ENCODE measurements around the gene SIMC1.

SIMC1 gene

GRCh38 chr5:176355400-176356178 lies 117.4 kb downstream of the SIMC1 start:
- H3K27me3 Mint-ChIP-seq: no peaks in the 10 kb centered on the region
- H3K36me3 Mint-ChIP-seq: peaks cover 25 to 35% of the 10 kb centered on the region in 2 donors
- ATAC-seq (replicated peaks) (no peak), DNase-seq (no peak)
- H3K9me3 Mint-ChIP-seq: no peaks in the 10 kb centered on the region
- H3K27ac Mint-ChIP-seq: no peak overlapping the region
- no peak overlapping the region for H3K4me3 Mint-ChIP-seq
- peaks cover 29 to 41% of the 10 kb centered on the region in 2 donors for H3K4me1 Mint-ChIP-seq

DNA sequence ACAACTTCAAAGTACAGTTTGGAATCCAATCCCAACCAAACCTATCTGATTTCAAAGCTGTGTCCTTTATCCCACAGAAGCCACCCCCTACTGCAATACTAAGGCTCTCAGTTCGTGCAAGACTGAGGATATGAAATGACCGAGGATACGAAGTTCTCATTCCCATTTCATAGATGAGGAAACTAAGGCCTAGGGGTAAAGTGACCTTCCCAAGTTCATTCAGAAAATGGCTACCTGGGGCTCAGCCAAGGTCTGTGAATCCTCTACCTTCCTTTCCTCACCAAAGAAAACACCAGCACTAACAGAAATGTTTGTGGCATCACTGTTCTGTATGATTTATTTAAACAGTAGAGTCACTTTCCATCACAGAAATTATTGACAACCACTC lies 117.9 kb downstream of the SIMC1 start:
- DNase-seq (no peak), ATAC-seq (replicated peaks) (no peak)
- Mint-ChIP-seq H3K9me3 (no peaks in the 10 kb centered on the region), H3K4me1 (peaks cover 29 to 41% of the 10 kb centered on the region in 2 donors), H3K27me3 (no peaks in the 10 kb centered on the region), H3K36me3 (peaks cover 22 to 32% of the 10 kb centered on the region in 2 donors), H3K27ac (no peak overlapping the region), H3K4me3 (no peak overlapping the region)

DNA sequence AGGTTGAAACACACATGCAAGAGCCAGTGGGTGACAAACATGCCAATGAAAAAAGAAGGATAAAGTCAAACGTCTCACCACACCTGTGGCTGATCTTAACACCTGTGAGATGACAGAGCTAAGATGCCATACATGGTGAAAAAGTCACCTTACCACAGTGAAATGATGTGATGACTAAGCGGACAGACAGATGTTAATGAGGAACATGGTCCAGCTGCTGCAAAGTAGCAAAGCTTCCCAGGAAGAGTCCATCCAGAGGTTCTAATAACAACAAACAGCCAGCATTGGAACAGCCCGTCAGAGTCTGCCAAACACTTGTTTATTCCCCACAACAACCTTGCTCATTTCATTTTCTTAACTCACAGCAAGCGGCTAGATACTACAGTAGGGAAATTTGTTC lies 121.4 kb downstream of the SIMC1 start:
- H3K9me3 Mint-ChIP-seq: no peaks in the 10 kb centered on the region
- H3K4me1 Mint-ChIP-seq: peaks cover 18 to 45% of the 10 kb centered on the region in 2 donors
- no peaks in the 10 kb centered on the region for H3K27me3 Mint-ChIP-seq
- peak overlapping the region in 1 of 2 donors; percentile 25 for H3K4me3 Mint-ChIP-seq
- H3K27ac Mint-ChIP-seq: no peak overlapping the region
- ATAC-seq (replicated peaks) (no peak), DNase-seq (no peak)
- peaks cover 12 to 17% of the 10 kb centered on the region in 2 donors for H3K36me3 Mint-ChIP-seq

GRCh38 chr5:176360894-176361436 lies 122.7 kb downstream of the SIMC1 start:
- H3K4me1 Mint-ChIP-seq: peaks cover 18 to 40% of the 10 kb centered on the region in 2 donors
- H3K9me3 Mint-ChIP-seq: no peaks in the 10 kb centered on the region
- peaks cover 8 to 13% of the 10 kb centered on the region in 2 donors for H3K36me3 Mint-ChIP-seq
- H3K27me3 Mint-ChIP-seq: no peaks in the 10 kb centered on the region
- H3K4me3 Mint-ChIP-seq: peak overlapping the region; percentile 96 to 100
- ATAC-seq (replicated peaks) (peak; percentile 3 to 6), DNase-seq (no peak)
- H3K27ac Mint-ChIP-seq: peak overlapping the region; percentile 98

DNA sequence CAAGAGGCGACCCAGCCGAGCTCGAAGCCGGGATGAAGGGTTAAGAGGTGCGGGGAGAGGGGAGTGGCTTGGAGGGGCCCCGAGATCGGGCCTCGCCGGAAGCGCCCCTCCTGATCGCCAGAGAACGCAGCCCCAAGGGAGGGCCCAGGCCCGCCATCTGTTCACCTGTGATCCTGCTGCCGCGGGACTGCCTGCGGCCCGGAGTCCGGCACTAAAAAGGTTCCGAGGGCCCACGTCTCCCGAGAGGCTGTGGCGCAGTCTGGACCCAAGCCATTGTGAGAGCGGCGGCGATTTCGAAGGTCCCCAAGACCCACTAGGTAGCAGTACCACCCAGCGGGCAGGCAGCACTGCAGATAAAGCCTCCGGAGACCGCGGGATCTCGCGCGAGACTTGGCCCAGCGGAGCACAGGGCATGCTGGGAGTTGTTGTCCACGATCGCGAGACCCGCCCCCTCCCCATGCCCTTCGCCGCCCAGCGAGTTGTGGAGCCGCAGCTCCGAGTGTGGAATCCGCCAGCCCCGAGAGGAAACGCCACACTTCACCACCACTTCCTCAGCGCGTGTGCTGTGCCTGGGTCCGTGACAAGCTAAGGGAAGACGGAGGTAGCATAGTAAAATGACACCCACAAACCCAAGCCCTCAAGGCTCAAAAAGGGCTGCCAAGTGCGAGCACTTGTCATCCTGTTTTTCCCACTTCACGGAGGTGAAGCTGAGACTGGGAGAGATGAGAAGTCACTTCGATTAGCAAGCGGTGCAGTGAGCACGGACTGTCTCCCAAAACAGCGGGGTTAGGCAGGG lies 123.4 kb downstream of the SIMC1 start, which contains the start of gene KIAA1191:
Gene KIAA1191, minus strand, starts transcription at position 328 of the 796 bp plus-strand sequence. CDS start 2,256 bp downstream, outside the sequence.
- peaks cover 11 to 16% of the 10 kb centered on the region in 2 donors for H3K36me3 Mint-ChIP-seq

DNA sequence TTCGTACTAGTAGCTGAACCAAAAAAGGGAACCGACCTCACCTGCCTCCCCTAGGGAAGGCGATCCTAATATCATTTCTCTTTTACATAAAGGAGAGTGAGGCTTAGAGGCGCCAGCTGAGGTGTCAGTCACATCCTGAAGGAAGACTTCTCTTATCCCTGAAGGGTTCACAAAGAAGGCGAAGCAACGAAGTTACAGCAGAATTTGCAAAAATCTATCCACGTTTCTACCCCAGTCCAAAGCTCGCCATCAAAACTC lies 123.9 kb downstream of the SIMC1 start:
- Mint-ChIP-seq H3K4me3 (peak overlapping the region; percentile 96 to 100), H3K27me3 (no peaks in the 10 kb centered on the region), H3K4me1 (peaks cover 22 to 47% of the 10 kb centered on the region in 2 donors), H3K36me3 (peaks cover 11 to 16% of the 10 kb centered on the region in 2 donors), H3K27ac (peak overlapping the region; percentile 98), H3K9me3 (no peaks in the 10 kb centered on the region)
- DNase-seq: peak; percentile 41
- ATAC-seq (replicated peaks): peak; percentile 60 to 62

More for the DNA sequence above, 123.4 kb downstream of the SIMC1 start, which contains the start of gene KIAA1191:
- Mint-ChIP-seq H3K27me3 (no peaks in the 10 kb centered on the region), H3K4me3 (peak within 1 kb of the TSS; percentile 96 to 100), H3K4me1 (peaks cover 20 to 43% of the 10 kb centered on the region in 2 donors), H3K27ac (peak within 1 kb of the TSS; percentile 98), H3K9me3 (no peaks in the 10 kb centered on the region)
- ATAC-seq (replicated peaks) (peak; percentile 87 to 91), DNase-seq (peak; percentile 89)

DNA sequence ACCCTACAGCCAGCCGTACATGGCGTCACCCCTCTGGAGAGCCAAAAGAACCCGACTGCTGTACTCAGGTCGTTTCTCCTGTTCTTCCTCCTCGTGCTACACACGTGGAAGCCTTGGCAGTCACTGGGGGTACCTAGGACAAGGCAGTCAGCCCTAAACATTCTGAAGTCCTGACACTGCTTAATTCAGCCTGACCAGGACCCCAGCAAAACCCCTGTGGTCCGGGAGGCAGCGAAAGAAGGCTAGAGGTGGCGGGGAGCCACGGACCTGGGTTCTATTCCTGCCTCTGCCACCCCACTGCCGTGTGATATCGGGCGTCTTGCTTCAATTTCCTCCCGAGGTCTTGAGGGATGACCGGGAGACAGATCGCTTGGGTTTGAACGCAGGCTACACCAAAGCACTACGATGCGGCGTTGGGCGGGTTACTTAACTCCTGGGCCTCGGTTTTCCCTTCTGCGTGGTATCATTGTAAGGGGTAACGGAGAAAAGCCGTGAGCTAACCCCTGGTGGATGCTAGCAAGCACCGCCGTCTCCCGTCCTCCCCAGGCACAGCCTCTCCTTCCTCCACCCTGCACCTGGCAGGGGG lies 126.6 kb downstream of the SIMC1 start:
- Mint-ChIP-seq H3K27me3 (no peaks in the 10 kb centered on the region), H3K36me3 (peaks cover 22% of the 10 kb centered on the region in 2 donors), H3K4me1 (peaks cover 20 to 39% of the 10 kb centered on the region in 2 donors), H3K27ac (peak overlapping the region; percentile 79), H3K4me3 (peak overlapping the region; percentile 83 to 88), H3K9me3 (no peaks in the 10 kb centered on the region)
- ATAC-seq (replicated peaks) (no peak), DNase-seq (no peak)

DNA sequence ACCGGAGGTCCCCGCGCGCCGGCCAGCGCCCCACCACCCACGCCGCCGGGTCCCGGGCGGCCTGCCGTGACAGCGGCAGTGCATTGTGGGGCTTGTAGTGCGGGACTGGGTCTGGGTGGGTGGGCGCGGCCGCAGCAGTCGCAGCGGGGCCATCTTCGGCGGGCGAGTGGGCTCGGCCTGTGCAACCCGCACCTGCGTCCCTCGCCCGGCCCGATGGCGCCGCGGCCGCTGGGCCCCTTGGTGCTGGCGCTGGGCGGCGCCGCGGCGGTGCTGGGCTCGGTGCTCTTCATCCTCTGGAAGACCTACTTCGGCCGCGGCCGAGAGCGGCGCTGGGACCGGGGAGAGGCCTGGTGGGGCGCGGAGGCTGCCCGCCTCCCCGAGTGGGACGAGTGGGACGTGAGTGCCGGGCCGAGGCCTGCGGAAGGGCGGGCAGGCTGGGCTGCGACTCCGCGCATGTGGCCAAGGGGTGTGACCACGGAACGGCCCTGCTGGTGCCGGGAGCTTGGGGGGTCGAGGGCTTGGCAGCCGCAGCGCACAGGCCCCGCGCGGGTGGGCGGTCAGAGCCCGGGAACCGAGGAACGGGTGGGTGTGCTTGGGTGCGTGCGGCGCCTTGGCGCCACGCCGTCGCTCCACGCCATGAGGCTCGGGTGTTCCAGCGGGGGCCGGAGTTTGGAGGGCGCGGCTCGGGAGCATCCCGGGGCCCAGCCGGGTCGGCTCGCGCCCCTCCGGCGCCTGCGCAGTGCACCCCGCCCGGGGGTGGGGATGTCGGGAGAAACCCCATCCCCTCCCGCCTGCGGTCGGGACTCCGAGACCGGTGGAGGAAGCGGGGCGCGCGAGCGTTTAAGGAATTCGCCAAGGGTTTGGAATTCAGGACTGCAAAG lies 127.4 kb downstream of the SIMC1 start, which contains the start of gene ARL10:
Gene ARL10, plus strand, starts transcription at position 137 of the 881 bp plus-strand sequence. Its CDS starts 77 bp downstream, at position 214.
- DNase-seq: peak; percentile 68

DNA sequence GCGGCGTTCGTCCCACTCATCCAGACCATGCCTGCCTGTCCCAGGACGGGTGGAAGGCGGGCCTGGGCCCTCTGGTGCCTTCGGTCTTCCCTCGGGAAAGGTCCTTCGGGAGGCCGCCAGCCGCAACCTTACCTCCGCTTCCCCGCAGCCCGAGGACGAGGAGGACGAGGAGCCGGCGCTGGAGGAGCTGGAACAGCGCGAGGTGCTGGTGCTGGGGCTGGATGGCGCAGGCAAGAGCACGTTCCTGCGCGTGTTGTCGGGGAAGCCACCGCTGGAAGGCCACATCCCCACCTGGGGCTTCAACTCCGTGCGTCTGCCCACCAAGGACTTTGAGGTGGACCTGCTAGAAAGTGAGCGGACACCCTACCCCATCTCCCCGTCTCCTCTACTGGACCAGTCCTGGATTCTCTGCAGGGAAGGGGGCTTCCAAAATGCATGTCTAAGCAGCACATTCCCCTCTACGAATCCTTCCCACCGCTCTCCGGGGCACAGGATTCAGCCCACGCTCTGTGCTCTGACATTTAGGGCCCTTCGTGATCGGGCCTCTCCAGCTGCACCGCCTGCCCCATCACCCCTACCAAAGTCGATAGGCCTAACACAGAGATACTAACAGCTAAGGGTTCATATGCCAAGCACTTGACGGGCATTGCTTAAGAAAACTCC lies 128.1 kb downstream of the SIMC1 start:
- H3K36me3 Mint-ChIP-seq: peaks cover 25 to 30% of the 10 kb centered on the region in 2 donors
- no peaks in the 10 kb centered on the region for H3K9me3 Mint-ChIP-seq
- no peak for DNase-seq
- H3K27ac Mint-ChIP-seq: peak overlapping the region; percentile 88
- H3K4me1 Mint-ChIP-seq: peaks cover 20 to 38% of the 10 kb centered on the region in 2 donors
- no peak for ATAC-seq (replicated peaks)
- H3K27me3 Mint-ChIP-seq: no peaks in the 10 kb centered on the region
- H3K4me3 Mint-ChIP-seq: peak overlapping the region; percentile 80 to 88

More for the DNA sequence above, 127.4 kb downstream of the SIMC1 start, which contains the start of gene ARL10:
- Mint-ChIP-seq H3K4me3 (peak within 1 kb of the TSS; percentile 83 to 88), H3K27me3 (no peaks in the 10 kb centered on the region), H3K36me3 (peaks cover 25 to 26% of the 10 kb centered on the region in 2 donors), H3K4me1 (peaks cover 20 to 38% of the 10 kb centered on the region in 2 donors), H3K9me3 (no peaks in the 10 kb centered on the region), H3K27ac (peak within 1 kb of the TSS; percentile 79)
- peak; percentile 51 to 61 for ATAC-seq (replicated peaks)

DNA sequence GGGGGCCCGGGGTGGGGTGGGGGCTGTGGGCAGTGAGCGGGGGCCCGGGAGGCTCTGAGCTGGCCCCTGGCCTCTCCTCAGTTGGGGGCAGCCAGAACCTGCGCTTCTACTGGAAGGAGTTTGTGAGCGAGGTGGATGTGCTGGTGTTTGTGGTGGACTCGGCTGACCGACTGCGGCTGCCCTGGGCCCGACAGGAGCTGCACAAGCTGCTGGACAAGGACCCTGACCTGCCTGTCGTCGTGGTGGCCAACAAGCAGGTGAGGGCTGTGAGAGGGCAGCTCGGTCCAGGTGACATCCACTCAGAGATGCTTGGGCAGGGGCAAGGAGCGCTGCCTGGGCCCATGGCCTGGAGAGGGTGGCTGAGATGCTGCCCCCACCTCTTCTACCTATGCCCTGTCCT lies 130.5 kb downstream of the SIMC1 start:
- Mint-ChIP-seq H3K4me3 (no peak overlapping the region), H3K9me3 (no peaks in the 10 kb centered on the region), H3K36me3 (peaks cover 28 to 48% of the 10 kb centered on the region in 2 donors), H3K27me3 (no peaks in the 10 kb centered on the region), H3K4me1 (peaks cover 20 to 29% of the 10 kb centered on the region in 2 donors), H3K27ac (no peak overlapping the region)
- no peak for ATAC-seq (replicated peaks)
- DNase-seq: no peak

- Mint-ChIP-seq H3K36me3 (peaks cover 28 to 54% of the 10 kb centered on the region in 2 donors), H3K4me1 (peaks cover 17 to 25% of the 10 kb centered on the region in 2 donors), H3K27ac (no peak overlapping the region), H3K4me3 (no peak overlapping the region), H3K9me3 (no peaks in the 10 kb centered on the region), H3K27me3 (no peaks in the 10 kb centered on the region)
- ATAC-seq (replicated peaks) (no peak), DNase-seq (no peak)
Measured at GRCh38 chr5:176369934-176370711, 131.9 kb downstream of the SIMC1 start.
